MV-4-11 (cell line): ENCODE measurements around the gene SLF2.
A peak's percentile ranks its signal among the peaks of the same experiment; 100 is the strongest.

Source experiments
- DNase-seq: peaks from one replicate; lab custom pipeline; 2025; lab: John Stamatoyannopoulos, UW

Gene SLF2

GRCh38 chr10:100912605-100913469 is at the start of gene SLF2:
SLF2 (plus strand) TSS chr10:100912963; CDS start chr10:100913111, 148 bp downstream.
- DNase-seq, result peak; percentile 98

- no peak for DNase-seq
Observed at GRCh38 chr10:100863433-100863832, 49.3 kb upstream of the SLF2 start.

GRCh38 chr10:100864036-100864885 is 48.5 kb upstream of the SLF2 start:
- no peak for DNase-seq

- no peak for DNase-seq
Observed at GRCh38 chr10:100864978-100865377, 47.8 kb upstream of the SLF2 start.

- DNase-seq, result no peak
Observed at GRCh38 chr10:100866010-100866409, 46.8 kb upstream of the SLF2 start.

- DNase-seq, result no peak
Observed at GRCh38 chr10:100866575-100867098, 46.1 kb upstream of the SLF2 start.

- DNase-seq, result no peak
Observed at GRCh38 chr10:100867261-100867963, 45.4 kb upstream of the SLF2 start.

GRCh38 chr10:100868382-100868781 is 44.4 kb upstream of the SLF2 start:
- DNase-seq, result no peak

GRCh38 chr10:100869399-100869798 is 43.4 kb upstream of the SLF2 start:
- no peak for DNase-seq

- peak; percentile 32 for DNase-seq
Observed at GRCh38 chr10:100872034-100872791, 40.5 kb upstream of the SLF2 start.

- no peak for DNase-seq
Observed at GRCh38 chr10:100873146-100873826, 39.5 kb upstream of the SLF2 start.

GRCh38 chr10:100873827-100874326 is 38.9 kb upstream of the SLF2 start:
- no peak for DNase-seq

GRCh38 chr10:100874702-100875483 is 37.9 kb upstream of the SLF2 start:
- DNase-seq, result no peak

GRCh38 chr10:100875484-100876166 is 37.1 kb upstream of the SLF2 start:
- DNase-seq, result no peak

- no peak for DNase-seq
Observed at GRCh38 chr10:100876585-100877460, 35.9 kb upstream of the SLF2 start.

- DNase-seq, result no peak
Observed at GRCh38 chr10:100877461-100877850, 35.3 kb upstream of the SLF2 start.

GRCh38 chr10:100878291-100878910 is 34.4 kb upstream of the SLF2 start:
- DNase-seq, result peak; percentile 59
